Measurements from ENCODE around the gene GLI3.

Gene GLI3

DNA sequence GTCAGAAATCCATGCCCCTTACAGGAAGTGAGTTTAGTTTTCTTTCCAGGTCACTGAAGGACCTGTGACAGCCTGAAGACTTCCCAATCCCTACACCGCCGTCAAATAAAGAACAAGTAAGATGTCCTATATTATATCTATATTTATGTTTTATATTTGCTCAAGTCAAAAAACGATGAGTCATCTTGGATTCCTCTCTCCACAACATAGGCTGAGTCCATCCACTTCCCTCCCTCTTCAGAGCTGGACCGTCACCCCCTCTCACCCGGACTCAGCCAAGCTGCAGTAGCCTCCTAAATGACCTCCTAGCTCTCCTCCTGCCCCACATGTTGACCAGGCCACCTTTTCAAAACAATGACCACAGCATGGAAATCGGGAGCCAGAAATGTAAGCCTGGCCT, 53.5 kb downstream of the GLI3 start:
- Histone ChIP-seq H3K79me2 (ENCODE audit: low read length) (no peaks in the 10 kb centered on the region), H3K36me3 (replicated peaks; ENCODE audit: low read depth, low read length) (no peaks in the 10 kb centered on the region), H4K20me1 (ENCODE audit: insufficient read depth, low read length) (no peaks in the 10 kb centered on the region), H3K4me3 (ENCODE audit: low read length) (no peak overlapping the region), H3K27ac (ENCODE audit: low read length) (no peak overlapping the region), H3K27me3 (ENCODE audit: low read depth, low read length) (no peaks in the 10 kb centered on the region), H3K4me2 (ENCODE audit: low read length) (no peak overlapping the region), H3K9me3 (ENCODE audit: insufficient read depth, low read length) (no peaks in the 10 kb centered on the region), H3K9ac (ENCODE audit: low read length) (no peak overlapping the region), H2AFZ (ENCODE audit: low read depth, low read length) (no peak overlapping the region), H3K4me1 (ENCODE audit: low read length) (no peaks in the 10 kb centered on the region)
- no peak for TF ChIP-seq EZH2phosphoT487 (IDR thresholded peaks at IDR 0.05; ENCODE audit: low read depth)
- TF ChIP-seq, protein P1, sequence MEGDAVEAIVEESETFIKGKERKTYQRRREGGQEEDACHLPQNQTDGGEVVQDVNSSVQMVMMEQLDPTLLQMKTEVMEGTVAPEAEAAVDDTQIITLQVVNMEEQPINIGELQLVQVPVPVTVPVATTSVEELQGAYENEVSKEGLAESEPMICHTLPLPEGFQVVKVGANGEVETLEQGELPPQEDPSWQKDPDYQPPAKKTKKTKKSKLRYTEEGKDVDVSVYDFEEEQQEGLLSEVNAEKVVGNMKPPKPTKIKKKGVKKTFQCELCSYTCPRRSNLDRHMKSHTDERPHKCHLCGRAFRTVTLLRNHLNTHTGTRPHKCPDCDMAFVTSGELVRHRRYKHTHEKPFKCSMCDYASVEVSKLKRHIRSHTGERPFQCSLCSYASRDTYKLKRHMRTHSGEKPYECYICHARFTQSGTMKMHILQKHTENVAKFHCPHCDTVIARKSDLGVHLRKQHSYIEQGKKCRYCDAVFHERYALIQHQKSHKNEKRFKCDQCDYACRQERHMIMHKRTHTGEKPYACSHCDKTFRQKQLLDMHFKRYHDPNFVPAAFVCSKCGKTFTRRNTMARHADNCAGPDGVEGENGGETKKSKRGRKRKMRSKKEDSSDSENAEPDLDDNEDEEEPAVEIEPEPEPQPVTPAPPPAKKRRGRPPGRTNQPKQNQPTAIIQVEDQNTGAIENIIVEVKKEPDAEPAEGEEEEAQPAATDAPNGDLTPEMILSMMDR (IDR thresholded peaks at IDR 0.05; ENCODE audit: low read depth, low read length): no peak

DNA sequence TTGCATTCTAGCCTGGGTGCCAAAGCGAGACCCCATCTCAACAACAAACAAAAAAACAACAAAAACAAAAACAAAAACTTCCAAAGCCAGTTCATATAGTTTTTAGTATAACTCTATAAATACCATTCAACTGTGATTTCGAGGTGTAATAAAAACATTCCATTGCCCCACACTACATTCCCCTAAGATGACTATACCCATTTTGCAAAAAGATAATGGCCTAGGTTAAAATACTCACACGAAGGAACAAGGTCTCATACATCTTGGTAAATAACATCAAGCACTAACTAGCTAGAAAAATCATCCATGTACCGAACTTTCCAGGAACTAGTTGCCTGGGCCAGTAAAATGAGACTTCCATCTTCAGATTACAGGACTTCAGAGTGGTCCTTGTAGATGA, 55.4 kb downstream of the GLI3 start:
- TF ChIP-seq, protein P1 (IDR thresholded peaks at IDR 0.05; ENCODE audit: low read depth, low read length): no peak
- no peak for TF ChIP-seq EZH2phosphoT487 (IDR thresholded peaks at IDR 0.05; ENCODE audit: low read depth)
- Histone ChIP-seq H3K36me3 (replicated peaks; ENCODE audit: low read depth, low read length) (no peaks in the 10 kb centered on the region), H3K9me3 (ENCODE audit: insufficient read depth, low read length) (no peaks in the 10 kb centered on the region), H3K9ac (ENCODE audit: low read length) (no peak overlapping the region), H4K20me1 (ENCODE audit: insufficient read depth, low read length) (no peaks in the 10 kb centered on the region), H3K27ac (ENCODE audit: low read length) (no peak overlapping the region), H3K4me2 (ENCODE audit: low read length) (no peak overlapping the region), H3K27me3 (ENCODE audit: low read depth, low read length) (no peaks in the 10 kb centered on the region), H3K79me2 (ENCODE audit: low read length) (no peaks in the 10 kb centered on the region), H2AFZ (ENCODE audit: low read depth, low read length) (no peak overlapping the region), H3K4me3 (ENCODE audit: low read length) (no peak overlapping the region), H3K4me1 (ENCODE audit: low read length) (no peaks in the 10 kb centered on the region)

DNA sequence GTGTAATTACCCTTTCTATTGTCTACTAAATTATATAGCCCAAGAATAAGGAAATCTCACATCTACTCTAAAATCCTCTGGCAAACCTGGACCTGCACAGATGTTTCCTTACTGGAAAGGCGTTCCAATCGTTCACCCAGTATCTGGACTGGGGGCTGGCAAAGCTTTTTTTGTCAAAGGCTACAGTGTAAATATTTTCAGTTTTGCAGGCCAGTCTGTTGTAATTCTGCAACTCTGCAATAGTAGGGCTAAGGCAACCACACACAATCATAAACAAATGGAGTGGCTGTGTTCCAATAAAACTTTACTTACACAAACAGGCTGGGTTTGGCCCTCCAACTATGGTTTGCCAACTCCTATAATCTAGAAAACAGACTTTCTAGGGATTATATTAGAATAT, 56.2 kb downstream of the GLI3 start:
- no peaks in the 10 kb centered on the region for H3K4me1 ChIP-seq (ENCODE audit: low read length)
- TF ChIP-seq EZH2phosphoT487 (IDR thresholded peaks at IDR 0.05; ENCODE audit: low read depth): no peak
- TF ChIP-seq, protein P1 (IDR thresholded peaks at IDR 0.05; ENCODE audit: low read depth, low read length): no peak
- no peaks in the 10 kb centered on the region for H3K9me3 ChIP-seq (ENCODE audit: insufficient read depth, low read length)

DNA sequence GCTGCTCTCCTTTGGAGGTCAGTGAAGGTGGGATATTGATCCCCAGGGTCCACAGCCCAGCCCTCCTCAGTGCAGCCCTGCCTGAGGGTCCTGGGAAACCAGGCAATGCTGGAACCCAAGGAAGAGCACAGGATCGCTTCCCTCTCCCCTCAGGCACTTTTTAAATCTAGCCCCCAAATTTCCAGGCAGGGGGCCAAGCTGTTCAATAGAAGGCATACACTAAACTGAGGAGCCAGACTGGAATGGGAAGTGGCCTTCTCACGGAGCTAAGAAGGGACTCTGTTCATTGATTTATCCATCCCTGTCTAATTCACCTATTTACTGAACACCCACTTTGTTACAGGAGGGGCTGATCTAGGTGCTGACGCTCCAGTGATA, 60.3 kb downstream of the GLI3 start:
- Histone ChIP-seq H3K9ac (ENCODE audit: low read length) (no peak overlapping the region), H2AFZ (ENCODE audit: low read depth, low read length) (no peak overlapping the region), H3K27me3 (ENCODE audit: low read depth, low read length) (no peaks in the 10 kb centered on the region), H3K79me2 (ENCODE audit: low read length) (no peaks in the 10 kb centered on the region), H3K4me3 (ENCODE audit: low read length) (no peak overlapping the region), H3K4me1 (ENCODE audit: low read length) (no peaks in the 10 kb centered on the region), H3K36me3 (replicated peaks; ENCODE audit: low read depth, low read length) (no peaks in the 10 kb centered on the region), H3K4me2 (ENCODE audit: low read length) (no peak overlapping the region), H3K27ac (ENCODE audit: low read length) (no peak overlapping the region), H3K9me3 (ENCODE audit: insufficient read depth, low read length) (no peaks in the 10 kb centered on the region), H4K20me1 (ENCODE audit: insufficient read depth, low read length) (no peaks in the 10 kb centered on the region)
- TF ChIP-seq, protein P1 (IDR thresholded peaks at IDR 0.05; ENCODE audit: low read depth, low read length): no peak
- TF ChIP-seq EZH2phosphoT487 (IDR thresholded peaks at IDR 0.05; ENCODE audit: low read depth): no peak

More for the DNA sequence above, 56.2 kb downstream of the GLI3 start:
- Histone ChIP-seq H3K9ac (ENCODE audit: low read length) (no peak overlapping the region), H3K4me2 (ENCODE audit: low read length) (no peak overlapping the region), H3K27ac (ENCODE audit: low read length) (no peak overlapping the region), H4K20me1 (ENCODE audit: insufficient read depth, low read length) (no peaks in the 10 kb centered on the region), H3K27me3 (ENCODE audit: low read depth, low read length) (no peaks in the 10 kb centered on the region), H2AFZ (ENCODE audit: low read depth, low read length) (no peak overlapping the region), H3K79me2 (ENCODE audit: low read length) (no peaks in the 10 kb centered on the region), H3K4me3 (ENCODE audit: low read length) (no peak overlapping the region), H3K36me3 (replicated peaks; ENCODE audit: low read depth, low read length) (no peaks in the 10 kb centered on the region)

Data from OCI-LY3 (cell line).